Gastrocnemius medialis (tissue), 4 donors: ENCODE measurements around the gene XRCC6. TPM values are rescaled to one million over a fixed set of nuclear protein-coding genes. Genes with fewer than 3 reads are reported as not detected.
"Not testable (repeated sequence)": the region's sequence is repeated elsewhere in the genome, so short reads cannot be mapped to it uniquely, and the experiment has no call there.

Experiments used
- ATAC-seq, 2 donors: fragments of 150-250 bp; one replicate each; pipeline ENCODE4 v1.9.1; 2016
- DNase-seq, 2 donors: peaks; one replicate each; pipeline ENCODE4 v3.0.0-alpha.2; 2019
- H3K27ac ChIP-seq, 4 donors: fragments of 200-600 bp; sonication (generic); 1 replicate in 1 of 4; 2 replicates in 3 of 4; pipeline ENCODE4 v1.5.1; 2016 to 2018; ENCODE audit warnings: mild to moderate bottlenecking in 2 of 4, moderate library complexity in 1 of 4
- H3K27me3 ChIP-seq, 3 donors: fragments of 200-600 bp; sonication (generic) in 2 of 3; 1 replicate in 1 of 3; 2 replicates in 2 of 3; pipeline versions ENCODE4 v1.5.1 to v1.6.0; 2016 to 2019; ENCODE audit warnings: mild to moderate bottlenecking in 1 of 3, moderate library complexity in 1 of 3
- H3K36me3 ChIP-seq, 2 donors: fragments of 200-600 bp; sonication (generic) in 1 of 2; one replicate each; pipeline ENCODE4 v1.5.1; 2017 to 2018
- H3K4me1 ChIP-seq, 2 donors: fragments of 200-600 bp; sonication (generic) in 1 of 2; one replicate each; pipeline ENCODE4 v1.5.1; 2016 to 2017; ENCODE audit warnings: mild to moderate bottlenecking in 2 of 2
- H3K4me3 ChIP-seq, 4 donors: fragments of 200-600 bp; sonication (generic) in 3 of 4; 1 replicate in 1 of 4; 2 replicates in 3 of 4; pipeline ENCODE4 v1.5.1; 2016 to 2019; ENCODE audit warnings: mild to moderate bottlenecking in 2 of 4
- H3K9me3 ChIP-seq, 3 donors: fragments of 200-600 bp; sonication (generic) in 2 of 3; 1 replicate in 1 of 3; 2 replicates in 2 of 3; pipeline ENCODE4 v1.5.1; 2016 to 2019
- POLR2A ChIP-seq, 2 donors: fragments of 450-650 bp; IDR thresholded peaks; one replicate each; pipeline ENCODE4 v1.6.1; 2017; ENCODE audit warnings: antibody characterized with exemption in 2 of 2, mild to moderate bottlenecking in 2 of 2, moderate library complexity in 2 of 2
- in situ Hi-C, 4 donors: fragments of 200-750 bp; cut with MboI; loops; one replicate each; pipeline versions ENCODE4 v1.15.0 to v1.8.0; 2017; ENCODE audit warnings: low sequenced_read_pairs in 4 of 4
- intact Hi-C: fragments of 100-400 bp; cut with DNase I; formaldehyde crosslinking; loops from one replicate; pipeline ENCODE4 v1.15.1; 2023; ENCODE audit warnings: low total_unique reads
- total RNA-seq, 4 donors: library from RNA; depleted of rRNA; stranded (reverse); fragments of >200 nt; gene quantifications; one replicate each; pipeline versions ENCODE4 v1.1.0 to v1.2.3, GENCODE V29; 2016
- TF ChIP-seq, protein P1 (sequence below), 5 experiments: fragments of 450-650 bp in 3 of 5; fragments of 200-600 bp in 2 of 5; sonication (generic) in 2 of 5; IDR thresholded peaks in 4 of 5; conservative IDR thresholded peaks in 1 of 5; 1 replicate in 4 of 5; 2 replicates in 1 of 5; pipeline ENCODE4 v1.5.1; 2016 to 2019; ENCODE audit warnings: antibody characterized with exemption in 5 of 5, mild to moderate bottlenecking in 3 of 5, moderate library complexity in 3 of 5

The XRCC6 gene
- total RNA-seq, 4 donors from 2014 or later = 220 to 285 (median 278) TPM

DNA sequence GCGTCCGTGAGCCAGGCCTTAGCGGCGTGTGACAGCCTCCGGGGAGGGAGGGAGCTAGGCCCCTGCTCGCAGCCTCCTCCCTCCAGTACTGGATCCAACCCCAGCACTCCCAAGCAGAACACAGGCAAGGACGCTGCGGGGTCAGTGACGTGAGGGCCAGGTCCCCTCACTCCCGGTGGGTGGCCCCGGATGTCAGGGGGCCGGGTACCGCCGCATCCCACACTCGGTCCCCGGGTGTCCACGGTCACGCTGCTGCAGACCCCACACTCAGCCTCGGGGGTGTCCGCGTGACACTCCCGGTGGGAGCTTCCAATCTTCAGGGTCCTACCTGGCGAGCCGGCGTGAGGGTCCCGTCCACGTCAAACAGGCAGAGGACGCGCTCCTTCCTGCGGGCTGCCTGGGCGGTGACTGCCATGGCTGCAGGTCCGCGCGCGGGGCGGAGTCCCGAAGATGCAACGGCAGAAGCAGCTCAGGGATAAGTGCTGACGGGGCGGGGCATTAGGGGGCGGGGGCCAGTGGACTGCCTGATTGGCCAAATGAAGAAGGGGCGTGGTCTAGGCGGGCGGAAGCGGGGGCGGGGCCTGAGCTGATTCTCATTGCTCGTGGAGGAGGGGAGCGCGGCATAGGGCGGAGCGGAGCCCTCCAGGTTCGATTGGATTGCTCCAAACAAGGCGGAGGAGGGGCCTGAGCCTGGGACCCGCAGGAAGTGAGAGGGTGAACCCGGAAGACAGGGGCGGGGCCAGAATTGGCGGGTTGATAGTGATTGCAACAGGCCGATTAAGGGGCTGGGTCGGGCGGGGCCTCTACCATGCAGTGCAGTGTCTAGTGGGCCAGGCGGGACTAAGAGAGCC, 31.5 kb upstream of the XRCC6 start, which contains the start of gene PMM1:
TSS of gene PMM1 (minus strand) at position 450 of the 851 bp plus-strand sequence. CDS start at position 415, 35 bp downstream.
- intact Hi-C loops = loop anchor here (1.0 kb wide), 2 partner anchors 32 to 45 kb away; partner anchors contain the start of genes DESI1, POLR3H and XRCC6
- Histone ChIP-seq H3K27me3 (no peaks in the 10 kb centered on the region), H3K4me3 (peak within 1 kb of the TSS; percentile 76 to 95 (median 94)), H3K36me3 (no peaks in the 10 kb centered on the region), H3K27ac (peak within 1 kb of the TSS; percentile 70 to 88 (median 82)), H3K4me1 (peaks cover 0 to 17% of the 10 kb centered on the region in 2 donors), H3K9me3 (no peaks in the 10 kb centered on the region)
- ATAC-seq = peak; percentile 98 to 99
- in situ Hi-C loops = no loop called here
- TF ChIP-seq POLR2A (IDR thresholded peaks at IDR 0.05) = peak; percentile 84 to 92
- TF ChIP-seq, protein P1, sequence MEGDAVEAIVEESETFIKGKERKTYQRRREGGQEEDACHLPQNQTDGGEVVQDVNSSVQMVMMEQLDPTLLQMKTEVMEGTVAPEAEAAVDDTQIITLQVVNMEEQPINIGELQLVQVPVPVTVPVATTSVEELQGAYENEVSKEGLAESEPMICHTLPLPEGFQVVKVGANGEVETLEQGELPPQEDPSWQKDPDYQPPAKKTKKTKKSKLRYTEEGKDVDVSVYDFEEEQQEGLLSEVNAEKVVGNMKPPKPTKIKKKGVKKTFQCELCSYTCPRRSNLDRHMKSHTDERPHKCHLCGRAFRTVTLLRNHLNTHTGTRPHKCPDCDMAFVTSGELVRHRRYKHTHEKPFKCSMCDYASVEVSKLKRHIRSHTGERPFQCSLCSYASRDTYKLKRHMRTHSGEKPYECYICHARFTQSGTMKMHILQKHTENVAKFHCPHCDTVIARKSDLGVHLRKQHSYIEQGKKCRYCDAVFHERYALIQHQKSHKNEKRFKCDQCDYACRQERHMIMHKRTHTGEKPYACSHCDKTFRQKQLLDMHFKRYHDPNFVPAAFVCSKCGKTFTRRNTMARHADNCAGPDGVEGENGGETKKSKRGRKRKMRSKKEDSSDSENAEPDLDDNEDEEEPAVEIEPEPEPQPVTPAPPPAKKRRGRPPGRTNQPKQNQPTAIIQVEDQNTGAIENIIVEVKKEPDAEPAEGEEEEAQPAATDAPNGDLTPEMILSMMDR (IDR thresholded peaks at IDR 0.05 in 4 of 5, conservative IDR thresholded peaks at IDR 0.05 in 1 of 5) = no peak
- peak; percentile 100 for DNase-seq

- DNase-seq, H3K9me3 ChIP-seq, in situ Hi-C loops, H3K36me3 ChIP-seq, ATAC-seq, H3K27ac ChIP-seq, intact Hi-C loops, H3K4me3 ChIP-seq, H3K27me3 ChIP-seq: not testable (repeated sequence)
- H3K4me1 ChIP-seq = peaks cover 0 to 17% of the 10 kb centered on the region in 2 donors
Measured at GRCh38 chr22:41593336-41593960, 27.6 kb upstream of the XRCC6 start.

DNA sequence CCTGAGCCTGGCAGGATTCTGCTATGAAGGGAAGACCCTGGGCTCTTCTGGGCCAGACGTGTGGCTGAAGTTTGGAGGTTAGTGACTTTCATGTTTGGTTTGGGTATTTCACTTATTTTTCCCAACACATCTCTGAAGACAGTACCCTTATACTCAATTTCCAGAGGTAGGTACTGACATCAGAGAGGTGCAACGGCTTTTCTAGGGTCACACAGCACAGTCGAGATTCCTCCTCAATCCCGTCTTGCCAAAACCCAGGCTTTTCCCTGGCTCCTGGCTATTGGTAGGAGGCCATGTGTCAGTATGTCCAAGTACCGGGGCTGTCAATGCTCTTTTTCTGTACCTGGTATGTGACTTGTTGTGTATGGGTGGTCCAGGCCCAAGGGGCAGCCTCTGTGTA, 25.4 kb upstream of the XRCC6 start:
- ATAC-seq = no peak
- no peak for DNase-seq
- Histone ChIP-seq H3K27me3 (no peaks in the 10 kb centered on the region), H3K9me3 (no peaks in the 10 kb centered on the region), H3K4me3 (no peak overlapping the region), H3K27ac (no peak overlapping the region), H3K4me1 (no peaks in the 10 kb centered on the region), H3K36me3 (peaks cover 0 to 10% of the 10 kb centered on the region in 2 donors)
- intact Hi-C loops = no loop called here
- in situ Hi-C loops = no loop called here
- TF ChIP-seq POLR2A (IDR thresholded peaks at IDR 0.05) = no peak
- TF ChIP-seq, protein P1 (IDR thresholded peaks at IDR 0.05 in 4 of 5, conservative IDR thresholded peaks at IDR 0.05 in 1 of 5) = no peak

DNA sequence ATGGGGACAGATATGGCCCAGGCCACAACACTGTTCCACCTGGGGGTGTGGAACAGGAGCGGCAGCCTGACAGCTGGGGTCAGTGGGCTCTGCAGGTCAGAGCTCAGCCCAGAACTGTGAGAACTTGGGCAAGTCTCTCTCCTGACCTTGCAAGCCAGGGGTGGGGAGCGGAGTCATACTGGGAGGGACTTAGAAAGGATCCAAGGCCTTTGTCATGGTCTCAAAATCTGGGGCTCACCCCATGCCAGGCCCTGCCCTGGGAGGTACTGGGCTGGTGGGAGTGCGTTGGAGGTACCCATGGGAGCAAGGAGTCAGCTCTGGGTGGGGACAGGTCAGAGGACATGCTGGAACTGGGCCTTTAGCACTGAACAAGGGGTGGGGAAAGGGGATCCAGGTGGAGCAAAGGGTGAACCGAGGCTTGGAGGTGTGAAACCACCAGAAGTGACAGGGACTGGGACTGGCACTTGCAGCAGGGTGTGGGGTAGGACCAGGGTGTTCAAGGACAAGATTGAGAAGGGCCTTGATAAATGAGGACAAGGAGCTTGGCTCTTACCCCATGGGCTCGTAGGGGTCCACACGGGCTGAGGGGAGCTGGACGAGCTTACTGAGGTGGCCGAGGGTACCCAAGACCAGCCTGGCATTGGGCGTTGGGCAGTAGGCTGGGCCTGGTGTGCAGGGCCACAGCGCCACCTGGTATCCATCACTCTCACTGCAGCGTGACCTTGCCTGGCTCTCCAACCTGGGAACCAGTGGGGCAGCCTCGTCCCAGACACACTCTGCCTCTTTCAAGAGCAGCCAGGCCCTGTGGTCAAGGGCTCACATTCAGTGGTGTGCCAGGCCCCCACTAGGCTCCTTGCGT, 24.1 kb upstream of the XRCC6 start:
- ATAC-seq = peak; percentile 60 to 78
- intact Hi-C loops = no loop called here

More for the DNA sequence above, 24.1 kb upstream of the XRCC6 start:
- Histone ChIP-seq H3K27ac (no peak overlapping the region), H3K9me3 (no peaks in the 10 kb centered on the region), H3K4me1 (no peaks in the 10 kb centered on the region), H3K36me3 (peaks cover 0 to 21% of the 10 kb centered on the region in 2 donors), H3K4me3 (no peak overlapping the region), H3K27me3 (no peaks in the 10 kb centered on the region)
- in situ Hi-C loops = no loop called here
- TF ChIP-seq POLR2A (IDR thresholded peaks at IDR 0.05) = no peak
- TF ChIP-seq, protein P1 (IDR thresholded peaks at IDR 0.05 in 4 of 5, conservative IDR thresholded peaks at IDR 0.05 in 1 of 5) = peak; percentile 51 to 68 (median 59)
- DNase-seq = peak in 1 of 2 donors; percentile 34
